ENCODE results near the gene GPR78. TPM values are rescaled to one million over a fixed set of nuclear protein-coding genes. Genes with fewer than 3 reads are reported as not detected.

The GPR78 gene
- total RNA-seq, 1 experiment from 2014 or later: not detected

GRCh38 chr4:8597791-8598190 is 17.6 kb downstream of the GPR78 start:
- Mint-ChIP-seq H3K4me3 (ENCODE audit: low read depth, unreplicated experiment) (no peak overlapping the region), H3K27me3 (ENCODE audit: unreplicated experiment) (peaks cover 29% of the 10 kb centered on the region), H3K36me3 (ENCODE audit: insufficient read depth, unreplicated experiment) (no peaks in the 10 kb centered on the region), H3K9me3 (ENCODE audit: low read depth, unreplicated experiment) (no peaks in the 10 kb centered on the region), H3K4me1 (ENCODE audit: low read depth, unreplicated experiment) (peaks cover 9% of the 10 kb centered on the region), H3K27ac (ENCODE audit: unreplicated experiment) (no peak overlapping the region)
- no peak for TF ChIP-seq CTCF (IDR thresholded peaks at IDR 0.05; ENCODE audit: unreplicated experiment)
- CTCF ChIA-PET: no interaction called here
- no TSS peak for BruUV-seq (replicated peaks)
- no peak for DNase-seq
- intact Hi-C loops (cut with micrococcal nuclease; ENCODE audit: unreplicated experiment): no loop called here

GRCh38 chr4:8598391-8599090 is 18.3 kb downstream of the GPR78 start:
- Mint-ChIP-seq H3K4me3 (ENCODE audit: low read depth, unreplicated experiment) (no peak overlapping the region), H3K27me3 (ENCODE audit: unreplicated experiment) (peaks cover 29% of the 10 kb centered on the region), H3K27ac (ENCODE audit: unreplicated experiment) (no peak overlapping the region), H3K36me3 (ENCODE audit: insufficient read depth, unreplicated experiment) (no peaks in the 10 kb centered on the region), H3K9me3 (ENCODE audit: low read depth, unreplicated experiment) (no peaks in the 10 kb centered on the region), H3K4me1 (ENCODE audit: low read depth, unreplicated experiment) (peaks cover 9% of the 10 kb centered on the region)
- BruUV-seq (replicated peaks): no TSS peak
- CTCF ChIA-PET: interaction anchor here (0.6 kb wide), 1 partner anchor 319 kb away, joined by 3 read pairs; no protein-coding TSS in a partner anchor
- intact Hi-C loops (cut with micrococcal nuclease; ENCODE audit: unreplicated experiment): no loop called here
- DNase-seq: no peak
- TF ChIP-seq CTCF (IDR thresholded peaks at IDR 0.05; ENCODE audit: unreplicated experiment): no peak

- Mint-ChIP-seq H3K27ac (ENCODE audit: unreplicated experiment) (no peak overlapping the region), H3K4me1 (ENCODE audit: low read depth, unreplicated experiment) (peaks cover 9% of the 10 kb centered on the region), H3K9me3 (ENCODE audit: low read depth, unreplicated experiment) (no peaks in the 10 kb centered on the region), H3K27me3 (ENCODE audit: unreplicated experiment) (peaks cover 24% of the 10 kb centered on the region), H3K4me3 (ENCODE audit: low read depth, unreplicated experiment) (no peak overlapping the region), H3K36me3 (ENCODE audit: insufficient read depth, unreplicated experiment) (no peaks in the 10 kb centered on the region)
- no peak for TF ChIP-seq CTCF (IDR thresholded peaks at IDR 0.05; ENCODE audit: unreplicated experiment)
- no TSS peak for BruUV-seq (replicated peaks)
- intact Hi-C loops (cut with micrococcal nuclease; ENCODE audit: unreplicated experiment): no loop called here
- DNase-seq: no peak
- CTCF ChIA-PET: interaction anchor here (0.6 kb wide), 1 partner anchor 319 kb away, joined by 3 read pairs; no protein-coding TSS in a partner anchor
These were observed 18.9 kb downstream of the GPR78 start for GRCh38 chr4:8599091-8599460.

- no peak for TF ChIP-seq CTCF (IDR thresholded peaks at IDR 0.05; ENCODE audit: unreplicated experiment)
- intact Hi-C loops (cut with micrococcal nuclease; ENCODE audit: unreplicated experiment): no loop called here
- Mint-ChIP-seq H3K4me3 (ENCODE audit: low read depth, unreplicated experiment) (no peak overlapping the region), H3K27ac (ENCODE audit: unreplicated experiment) (no peak overlapping the region), H3K9me3 (ENCODE audit: low read depth, unreplicated experiment) (no peaks in the 10 kb centered on the region), H3K4me1 (ENCODE audit: low read depth, unreplicated experiment) (peaks cover 9% of the 10 kb centered on the region), H3K27me3 (ENCODE audit: unreplicated experiment) (peaks cover 18% of the 10 kb centered on the region), H3K36me3 (ENCODE audit: insufficient read depth, unreplicated experiment) (no peaks in the 10 kb centered on the region)
- DNase-seq: peak; percentile 62
- BruUV-seq (replicated peaks): no TSS peak
- CTCF ChIA-PET: no interaction called here
These were observed 19.5 kb downstream of the GPR78 start for GRCh38 chr4:8599657-8600056.

Data from Calu3 (cell line).